ENCODE results near the gene PPIAL4G. TPM values are rescaled to one million over a fixed set of nuclear protein-coding genes. Genes with fewer than 3 reads are reported as not detected.
"Not testable (repeated sequence)": the region's sequence is repeated elsewhere in the genome, so short reads cannot be mapped to it uniquely, and the experiment has no call there.

Gene PPIAL4G
- total RNA-seq, result 0.05 TPM in 1 of 2 replicates, not detected in the other

GRCh38 chr1:148483029-148483428 lies at the start of gene PPIAL4G:
Gene PPIAL4G (minus strand): TSS chr1:148483302. CDS start chr1:148483252, 50 bp downstream.
- H3K27ac Mint-ChIP-seq; H3K36me3 Mint-ChIP-seq (ENCODE audit: low read depth); H3K4me3 Mint-ChIP-seq (ENCODE audit: low read depth); intact Hi-C loops (cut with micrococcal nuclease); H3K9me3 Mint-ChIP-seq; H3K4me1 Mint-ChIP-seq (ENCODE audit: low read depth); H3K27me3 Mint-ChIP-seq (ENCODE audit: low read depth); DNase-seq (ENCODE audit: low spot score): not testable (repeated sequence)

GRCh38 chr1:148532158-148532557 lies 49.1 kb upstream of the PPIAL4G start:
- H3K4me3 Mint-ChIP-seq (ENCODE audit: low read depth); H3K9me3 Mint-ChIP-seq; DNase-seq (ENCODE audit: low spot score); H3K27ac Mint-ChIP-seq; H3K4me1 Mint-ChIP-seq (ENCODE audit: low read depth); H3K27me3 Mint-ChIP-seq (ENCODE audit: low read depth); H3K36me3 Mint-ChIP-seq (ENCODE audit: low read depth); intact Hi-C loops (cut with micrococcal nuclease): not testable (repeated sequence)

GRCh38 chr1:148529101-148529567 lies 46.0 kb upstream of the PPIAL4G start:
- not testable (repeated sequence) for H3K36me3 Mint-ChIP-seq (ENCODE audit: low read depth)
- intact Hi-C loops (cut with micrococcal nuclease), result loop anchor here (10.0 kb wide), 1 partner anchor 154 kb away; no protein-coding TSS in a partner anchor

GRCh38 chr1:148528591-148528990 lies 45.5 kb upstream of the PPIAL4G start:
- H3K4me3 Mint-ChIP-seq (ENCODE audit: low read depth); H3K27ac Mint-ChIP-seq; H3K36me3 Mint-ChIP-seq (ENCODE audit: low read depth); H3K4me1 Mint-ChIP-seq (ENCODE audit: low read depth); H3K9me3 Mint-ChIP-seq; H3K27me3 Mint-ChIP-seq (ENCODE audit: low read depth); DNase-seq (ENCODE audit: low spot score): not testable (repeated sequence)
- intact Hi-C loops (cut with micrococcal nuclease), result loop anchor here (10.0 kb wide), 1 partner anchor 154 kb away; no protein-coding TSS in a partner anchor

More at GRCh38 chr1:148529101-148529567, 46.0 kb upstream of the PPIAL4G start:
- H3K9me3 Mint-ChIP-seq; H3K4me1 Mint-ChIP-seq (ENCODE audit: low read depth); H3K27me3 Mint-ChIP-seq (ENCODE audit: low read depth): not testable (repeated sequence)
- DNase-seq (ENCODE audit: low spot score), result peak; percentile 61
- peak overlapping the region; percentile 58 for H3K27ac Mint-ChIP-seq
- peak overlapping the region; percentile 75 for H3K4me3 Mint-ChIP-seq (ENCODE audit: low read depth)

- not testable (repeated sequence) for H3K36me3 Mint-ChIP-seq (ENCODE audit: low read depth); H3K4me3 Mint-ChIP-seq (ENCODE audit: low read depth); H3K9me3 Mint-ChIP-seq; H3K27ac Mint-ChIP-seq; DNase-seq (ENCODE audit: low spot score); H3K27me3 Mint-ChIP-seq (ENCODE audit: low read depth); H3K4me1 Mint-ChIP-seq (ENCODE audit: low read depth)
- intact Hi-C loops (cut with micrococcal nuclease), result loop anchor here (10.0 kb wide), 1 partner anchor 152 kb away; no protein-coding TSS in a partner anchor
Observed at GRCh38 chr1:148526587-148526986, 43.5 kb upstream of the PPIAL4G start.

- H3K27me3 Mint-ChIP-seq (ENCODE audit: low read depth); H3K9me3 Mint-ChIP-seq; H3K4me1 Mint-ChIP-seq (ENCODE audit: low read depth); DNase-seq (ENCODE audit: low spot score); H3K36me3 Mint-ChIP-seq (ENCODE audit: low read depth): not testable (repeated sequence)
- Mint-ChIP-seq H3K4me3 (ENCODE audit: low read depth) (peak overlapping the region; percentile 82), H3K27ac (peak overlapping the region; percentile 99)
- intact Hi-C loops (cut with micrococcal nuclease), result loop anchor here (10.0 kb wide), 1 partner anchor 149 kb away; no protein-coding TSS in a partner anchor
Observed at GRCh38 chr1:148523205-148524144, 40.4 kb upstream of the PPIAL4G start.

- H3K9me3 Mint-ChIP-seq; H3K36me3 Mint-ChIP-seq (ENCODE audit: low read depth); H3K4me1 Mint-ChIP-seq (ENCODE audit: low read depth); H3K27me3 Mint-ChIP-seq (ENCODE audit: low read depth): not testable (repeated sequence)
- intact Hi-C loops (cut with micrococcal nuclease), result loop anchor here (10.0 kb wide), 1 partner anchor 148 kb away; no protein-coding TSS in a partner anchor
- peak; percentile 91 for DNase-seq (ENCODE audit: low spot score)
- Mint-ChIP-seq H3K4me3 (ENCODE audit: low read depth) (peak overlapping the region; percentile 82), H3K27ac (peak overlapping the region; percentile 99)
Observed at GRCh38 chr1:148522561-148523204, 39.6 kb upstream of the PPIAL4G start.

- H3K36me3 Mint-ChIP-seq (ENCODE audit: low read depth); H3K4me1 Mint-ChIP-seq (ENCODE audit: low read depth); H3K9me3 Mint-ChIP-seq; H3K27me3 Mint-ChIP-seq (ENCODE audit: low read depth): not testable (repeated sequence)
- DNase-seq (ENCODE audit: low spot score), result peak; percentile 83
- H3K27ac Mint-ChIP-seq, result peak overlapping the region; percentile 99
- H3K4me3 Mint-ChIP-seq (ENCODE audit: low read depth), result peak overlapping the region; percentile 82
- intact Hi-C loops (cut with micrococcal nuclease), result loop anchor here (10.0 kb wide), 1 partner anchor 147 kb away; no protein-coding TSS in a partner anchor
Observed at GRCh38 chr1:148522072-148522471, 39.0 kb upstream of the PPIAL4G start.

GRCh38 chr1:148514310-148514709 lies 31.2 kb upstream of the PPIAL4G start:
- H3K4me3 Mint-ChIP-seq (ENCODE audit: low read depth); H3K27ac Mint-ChIP-seq; H3K27me3 Mint-ChIP-seq (ENCODE audit: low read depth); H3K9me3 Mint-ChIP-seq; H3K36me3 Mint-ChIP-seq (ENCODE audit: low read depth); intact Hi-C loops (cut with micrococcal nuclease); DNase-seq (ENCODE audit: low spot score): not testable (repeated sequence)
- peaks cover 14% of the 10 kb centered on the region for H3K4me1 Mint-ChIP-seq (ENCODE audit: low read depth)

GRCh38 chr1:148512571-148513184 lies 29.6 kb upstream of the PPIAL4G start:
- H3K4me3 Mint-ChIP-seq (ENCODE audit: low read depth); H3K27ac Mint-ChIP-seq: not testable (repeated sequence)

GRCh38 chr1:148493933-148494332 lies 10.8 kb upstream of the PPIAL4G start:
- intact Hi-C loops (cut with micrococcal nuclease); H3K4me3 Mint-ChIP-seq (ENCODE audit: low read depth); DNase-seq (ENCODE audit: low spot score): not testable (repeated sequence)

More at GRCh38 chr1:148512571-148513184, 29.6 kb upstream of the PPIAL4G start:
- DNase-seq (ENCODE audit: low spot score); H3K36me3 Mint-ChIP-seq (ENCODE audit: low read depth); intact Hi-C loops (cut with micrococcal nuclease); H3K27me3 Mint-ChIP-seq (ENCODE audit: low read depth); H3K9me3 Mint-ChIP-seq: not testable (repeated sequence)
- H3K4me1 Mint-ChIP-seq (ENCODE audit: low read depth), result peaks cover 12% of the 10 kb centered on the region

GRCh38 chr1:148481134-148481533 lies 2.0 kb downstream of the PPIAL4G start:
- H3K9me3 Mint-ChIP-seq; H3K4me1 Mint-ChIP-seq (ENCODE audit: low read depth); H3K27me3 Mint-ChIP-seq (ENCODE audit: low read depth); H3K4me3 Mint-ChIP-seq (ENCODE audit: low read depth); intact Hi-C loops (cut with micrococcal nuclease); H3K27ac Mint-ChIP-seq; H3K36me3 Mint-ChIP-seq (ENCODE audit: low read depth): not testable (repeated sequence)
- DNase-seq (ENCODE audit: low spot score), result peak; percentile 25

More at GRCh38 chr1:148493933-148494332, 10.8 kb upstream of the PPIAL4G start:
- not testable (repeated sequence) for H3K4me1 Mint-ChIP-seq (ENCODE audit: low read depth); H3K27me3 Mint-ChIP-seq (ENCODE audit: low read depth); H3K36me3 Mint-ChIP-seq (ENCODE audit: low read depth); H3K9me3 Mint-ChIP-seq; H3K27ac Mint-ChIP-seq
